Measurements from ENCODE around the gene MLEC. TPM values are rescaled to one million over a fixed set of nuclear protein-coding genes. Genes with fewer than 3 reads are reported as not detected.
"Not testable (repeated sequence)": the region's sequence is repeated elsewhere in the genome, so short reads cannot be mapped to it uniquely, and the experiment has no call there.

The MLEC gene
- total RNA-seq, 4 donors from 2014 or later, result 37.8 to 55.5 (median 46.3) TPM

- no peak for TF ChIP-seq EP300 (IDR thresholded peaks at IDR 0.05)
- peaks cover 11 to 67% (median 55%) of the 10 kb centered on the region in 4 donors for H3K36me3 ChIP-seq
- 92% methylated on average over 8 of the region's 9 CpGs for WGBS
- peak overlapping the region in 3 of 4 donors; percentile 74 to 89 (median 79) for H3K27ac ChIP-seq (replicated peaks in 1 of 4)
- H3K27me3 ChIP-seq, result no peaks in the 10 kb centered on the region
- no peak overlapping the region for H3K4me3 ChIP-seq
- DNase-seq (ENCODE audit: extremely low spot score), result no peak
- H3K9me3 ChIP-seq, result no peaks in the 10 kb centered on the region
- intact Hi-C loops (cut with DNase I), result loop anchor here (10.0 kb wide), 1 partner anchor 178 kb away; the partner anchor contains the start of gene SPPL3
- H3K4me1 ChIP-seq, result peaks cover 6 to 26% (median 21%) of the 10 kb centered on the region in 4 donors
Observed at GRCh38 chr12:120726961-120727360, 40.0 kb downstream of the MLEC start.

DNA sequence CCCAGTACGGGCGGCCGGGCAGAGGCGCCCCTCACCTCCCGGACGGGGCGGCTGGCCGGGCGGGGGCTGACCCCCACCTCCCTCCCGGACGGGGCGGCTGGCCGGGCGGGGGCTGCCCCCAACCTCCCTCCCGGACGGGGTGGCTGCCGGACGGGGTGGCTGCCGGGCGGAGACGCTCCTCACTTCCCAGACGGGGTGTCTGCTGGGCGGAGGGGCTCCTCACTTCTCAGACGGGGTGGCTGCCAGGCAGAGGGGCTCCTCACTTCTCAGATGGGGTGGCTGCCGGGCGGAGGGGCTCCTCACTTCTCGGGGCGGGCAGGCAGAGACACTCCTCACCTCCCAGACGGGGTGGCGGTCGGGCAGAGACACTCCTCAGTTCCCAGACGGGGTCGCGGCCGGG lies 45.2 kb downstream of the MLEC start:
- intact Hi-C loops (cut with DNase I); DNase-seq (ENCODE audit: extremely low spot score); H3K27me3 ChIP-seq; H3K4me1 ChIP-seq; H3K4me3 ChIP-seq; H3K27ac ChIP-seq (replicated peaks in 1 of 4); H3K9me3 ChIP-seq: not testable (repeated sequence)
- 90% methylated on average over 4 of the region's 35 CpGs for WGBS
- peaks cover 11 to 64% (median 42%) of the 10 kb centered on the region in 4 donors for H3K36me3 ChIP-seq

GRCh38 chr12:120733574-120733973 lies 46.6 kb downstream of the MLEC start:
- Histone ChIP-seq H3K27me3 (no peaks in the 10 kb centered on the region), H3K4me3 (no peak overlapping the region), H3K27ac (replicated peaks in 1 of 4) (no peak overlapping the region), H3K9me3 (no peaks in the 10 kb centered on the region), H3K4me1 (no peaks in the 10 kb centered on the region), H3K36me3 (peaks cover 2 to 64% (median 44%) of the 10 kb centered on the region in 4 donors)
- intact Hi-C loops (cut with DNase I), result no loop called here
- 92% methylated on average over 3 of the region's 3 CpGs for WGBS
- TF ChIP-seq POLR2A (IDR thresholded peaks at IDR 0.05; ENCODE audit: low read depth) (no peak), EP300 (IDR thresholded peaks at IDR 0.05) (no peak), POLR2AphosphoS5 (IDR thresholded peaks at IDR 0.05) (no peak)
- TF ChIP-seq, protein P1, sequence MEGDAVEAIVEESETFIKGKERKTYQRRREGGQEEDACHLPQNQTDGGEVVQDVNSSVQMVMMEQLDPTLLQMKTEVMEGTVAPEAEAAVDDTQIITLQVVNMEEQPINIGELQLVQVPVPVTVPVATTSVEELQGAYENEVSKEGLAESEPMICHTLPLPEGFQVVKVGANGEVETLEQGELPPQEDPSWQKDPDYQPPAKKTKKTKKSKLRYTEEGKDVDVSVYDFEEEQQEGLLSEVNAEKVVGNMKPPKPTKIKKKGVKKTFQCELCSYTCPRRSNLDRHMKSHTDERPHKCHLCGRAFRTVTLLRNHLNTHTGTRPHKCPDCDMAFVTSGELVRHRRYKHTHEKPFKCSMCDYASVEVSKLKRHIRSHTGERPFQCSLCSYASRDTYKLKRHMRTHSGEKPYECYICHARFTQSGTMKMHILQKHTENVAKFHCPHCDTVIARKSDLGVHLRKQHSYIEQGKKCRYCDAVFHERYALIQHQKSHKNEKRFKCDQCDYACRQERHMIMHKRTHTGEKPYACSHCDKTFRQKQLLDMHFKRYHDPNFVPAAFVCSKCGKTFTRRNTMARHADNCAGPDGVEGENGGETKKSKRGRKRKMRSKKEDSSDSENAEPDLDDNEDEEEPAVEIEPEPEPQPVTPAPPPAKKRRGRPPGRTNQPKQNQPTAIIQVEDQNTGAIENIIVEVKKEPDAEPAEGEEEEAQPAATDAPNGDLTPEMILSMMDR (IDR thresholded peaks at IDR 0.05), result no peak
- no peak for DNase-seq (ENCODE audit: extremely low spot score)

DNA sequence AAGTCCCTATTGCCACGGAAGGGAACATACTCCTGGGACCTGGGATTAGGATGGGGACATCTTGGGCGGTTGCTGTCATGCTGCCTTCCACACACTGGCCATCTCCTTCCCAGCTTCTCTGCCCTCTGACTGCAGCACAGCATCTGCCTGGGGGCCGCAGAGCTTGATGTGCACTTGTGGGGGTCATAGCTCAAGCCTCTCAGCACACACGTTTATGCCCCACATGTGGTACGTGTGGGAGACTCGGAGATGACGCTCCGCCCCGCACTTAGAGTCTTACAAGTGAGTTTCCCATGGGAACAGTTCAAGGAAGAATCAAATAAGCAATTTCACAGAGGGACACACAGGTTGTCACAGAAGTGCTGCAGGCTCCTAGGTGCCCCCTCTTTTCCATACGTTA lies 47.3 kb downstream of the MLEC start:
- no peak overlapping the region for H3K4me3 ChIP-seq
- H3K9me3 ChIP-seq, result no peaks in the 10 kb centered on the region
- no peaks in the 10 kb centered on the region for H3K4me1 ChIP-seq
- no peaks in the 10 kb centered on the region for H3K27me3 ChIP-seq
- WGBS, result 93% methylated on average over 10 of the region's 10 CpGs
- H3K36me3 ChIP-seq, result peaks cover 0 to 66% (median 45%) of the 10 kb centered on the region in 4 donors
- H3K27ac ChIP-seq (replicated peaks in 1 of 4), result no peak overlapping the region
- DNase-seq (ENCODE audit: extremely low spot score), result no peak
- intact Hi-C loops (cut with DNase I), result no loop called here
- no peak for TF ChIP-seq EP300 (IDR thresholded peaks at IDR 0.05)
- no peak for TF ChIP-seq POLR2A (IDR thresholded peaks at IDR 0.05; ENCODE audit: low read depth)
- TF ChIP-seq POLR2AphosphoS5 (IDR thresholded peaks at IDR 0.05), result no peak

DNA sequence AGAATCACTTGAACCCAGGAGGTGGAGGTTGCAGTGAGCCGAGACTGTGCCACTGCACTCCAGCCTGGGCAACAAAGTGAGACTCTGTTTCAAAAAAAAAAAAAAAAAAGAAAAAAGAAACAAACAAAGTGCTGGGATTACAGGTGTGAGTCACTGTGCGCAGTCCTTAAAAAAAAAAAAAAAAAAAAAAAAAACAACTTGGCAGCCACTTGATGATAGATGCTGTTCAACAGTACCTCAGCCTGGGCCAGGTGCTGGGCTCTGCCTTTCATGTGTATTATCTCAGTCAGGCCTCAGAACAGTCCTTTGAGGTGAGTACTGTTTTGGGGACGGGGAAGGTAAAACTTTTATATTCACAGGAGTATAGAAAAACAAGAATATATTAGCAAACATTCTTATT lies 48.2 kb downstream of the MLEC start:
- TF ChIP-seq POLR2AphosphoS5 (IDR thresholded peaks at IDR 0.05), result no peak
- TF ChIP-seq, protein P1 (IDR thresholded peaks at IDR 0.05), result no peak
- no peak for TF ChIP-seq EP300 (IDR thresholded peaks at IDR 0.05)
- TF ChIP-seq POLR2A (IDR thresholded peaks at IDR 0.05; ENCODE audit: low read depth), result no peak
- no peak overlapping the region for H3K27ac ChIP-seq (replicated peaks in 1 of 4)
- intact Hi-C loops (cut with DNase I), result no loop called here
- no peaks in the 10 kb centered on the region for H3K4me1 ChIP-seq
- H3K36me3 ChIP-seq, result peaks cover 0 to 66% (median 46%) of the 10 kb centered on the region in 4 donors
- H3K4me3 ChIP-seq, result no peak overlapping the region
- H3K27me3 ChIP-seq, result no peaks in the 10 kb centered on the region
- 98% methylated on average over 3 of the region's 3 CpGs for WGBS
- no peak for DNase-seq (ENCODE audit: extremely low spot score)
- no peaks in the 10 kb centered on the region for H3K9me3 ChIP-seq

GRCh38 chr12:120736404-120737331 lies 49.7 kb downstream of the MLEC start:
- Histone ChIP-seq H3K27ac (replicated peaks in 1 of 4) (no peak overlapping the region), H3K4me1 (no peaks in the 10 kb centered on the region), H3K27me3 (no peaks in the 10 kb centered on the region), H3K9me3 (no peaks in the 10 kb centered on the region), H3K4me3 (no peak overlapping the region), H3K36me3 (peaks cover 0 to 53% (median 36%) of the 10 kb centered on the region in 4 donors)
- DNase-seq (ENCODE audit: extremely low spot score), result no peak
- TF ChIP-seq POLR2AphosphoS5 (IDR thresholded peaks at IDR 0.05) (no peak), EP300 (IDR thresholded peaks at IDR 0.05) (no peak), POLR2A (IDR thresholded peaks at IDR 0.05; ENCODE audit: low read depth) (no peak)
- TF ChIP-seq, protein P1 (IDR thresholded peaks at IDR 0.05), result no peak
- intact Hi-C loops (cut with DNase I), result no loop called here
- 96% methylated on average over 30 of the region's 38 CpGs for WGBS

Data from esophagus muscularis mucosa (tissue), 4 donors.